GM12878 (cell line): ENCODE results near the gene SLC34A1. TPM values are rescaled to one million over a fixed set of nuclear protein-coding genes. Genes with fewer than 3 reads are reported as not detected.
A peak's percentile ranks its signal among the peaks of the same experiment; 100 is the strongest.

ENCODE experiments used
- BACH1 ChIP-seq: fragments of 450-650 bp; IDR thresholded peaks from 2 replicates; pipeline ENCODE4 v1.6.1; 2017; ENCODE audit warnings: mild to moderate bottlenecking, borderline replicate concordance
- CEBPZ ChIP-seq: fragments of 150-350 bp; IDR thresholded peaks from 2 replicates; pipeline ENCODE4 v1.6.1; 2016; ENCODE audit warnings: low read depth, low read length
- DPF2 ChIP-seq: fragments of 450-650 bp; IDR thresholded peaks from 2 replicates; pipeline ENCODE4 v1.6.1; 2017; ENCODE audit warnings: mild to moderate bottlenecking
- ETV6 ChIP-seq, 2 experiments: fragments of 450-650 bp in 1 of 2; IDR thresholded peaks in 1 of 2; conservative IDR thresholded peaks in 1 of 2; 2 replicates each; pipeline ENCODE4 v1.6.1; 2014; ENCODE audit warnings: antibody characterized with exemption in 1 of 2, borderline replicate concordance in 1 of 2, low read depth in 1 of 2, mild to moderate bottlenecking in 1 of 2, moderate library complexity in 1 of 2
- HDGF ChIP-seq: fragments of 450-650 bp; IDR thresholded peaks from 2 replicates; pipeline ENCODE4 v1.6.1; 2016; ENCODE audit warnings: antibody characterized with exemption
- IKZF2 ChIP-seq, 2 experiments: fragments of 450-650 bp; IDR thresholded peaks; 2 replicates each; pipeline ENCODE4 v1.6.1; 2017; ENCODE audit warnings: mild to moderate bottlenecking in 2 of 2, moderate library complexity in 2 of 2
- JUND ChIP-seq: IDR thresholded peaks from 2 replicates; pipeline ENCODE4 v1.6.1; 2012; ENCODE audit warnings: low read depth, mild to moderate bottlenecking, low read length, improper control_type of control experiment, moderate library complexity
- KAT2A ChIP-seq: conservative IDR thresholded peaks from 2 replicates; pipeline ENCODE4 v1.6.1; 2011; ENCODE audit warnings: low read depth, low read length; ENCODE audit not compliant: control insufficient read depth
- MEF2B ChIP-seq: fragments of 450-650 bp; IDR thresholded peaks from 2 replicates; pipeline ENCODE4 v1.6.1; 2018; ENCODE audit warnings: mild to moderate bottlenecking, moderate library complexity; ENCODE audit not compliant: partially characterized antibody, poor library complexity, severe bottlenecking
- MYB ChIP-seq: fragments of 150-350 bp; IDR thresholded peaks from 2 replicates; pipeline ENCODE4 v1.6.1; 2014; ENCODE audit warnings: mild to moderate bottlenecking, low read depth, low read length, borderline replicate concordance
- NBN ChIP-seq: fragments of 450-650 bp; IDR thresholded peaks from 2 replicates; pipeline ENCODE4 v1.6.1; 2016
- NFIC ChIP-seq: IDR thresholded peaks from 2 replicates; pipeline ENCODE4 v1.6.1; 2012; ENCODE audit warnings: low read depth, mild to moderate bottlenecking, inconsistent platforms, low read length, moderate library complexity
- NFYA ChIP-seq: IDR thresholded peaks from 2 replicates; pipeline ENCODE4 v1.6.1; 2011; ENCODE audit warnings: low read depth, mild to moderate bottlenecking, low read length, improper control_type of control experiment, borderline replicate concordance
- PML ChIP-seq: IDR thresholded peaks from 2 replicates; pipeline ENCODE4 v1.6.1; 2012; ENCODE audit warnings: low read length, inconsistent platforms
- RFX5 ChIP-seq: IDR thresholded peaks from 2 replicates; pipeline ENCODE4 v1.6.1; 2011; ENCODE audit warnings: low read depth, low read length, improper control_type of control experiment
- RUNX3 ChIP-seq: IDR thresholded peaks from 2 replicates; pipeline ENCODE4 v1.6.1; 2012; ENCODE audit warnings: low read length, inconsistent platforms
- TBL1XR1 ChIP-seq: IDR thresholded peaks from 2 replicates; pipeline ENCODE4 v1.6.1; 2012; ENCODE audit warnings: low read depth, low read length, improper control_type of control experiment
- TCF7 ChIP-seq: IDR thresholded peaks from 2 replicates; pipeline ENCODE4 v1.6.1; 2014; ENCODE audit warnings: antibody characterized with exemption, borderline replicate concordance
- YBX1 ChIP-seq: fragments of 450-650 bp; IDR thresholded peaks from 2 replicates; pipeline ENCODE4 v1.6.1; 2016; ENCODE audit warnings: antibody characterized with exemption
- ZNF217 ChIP-seq: fragments of 450-650 bp; IDR thresholded peaks from 2 replicates; pipeline ENCODE4 v1.6.1; 2017; ENCODE audit warnings: antibody characterized with exemption, mild to moderate bottlenecking
- ZZZ3 ChIP-seq: IDR thresholded peaks from 2 replicates; pipeline ENCODE4 v1.6.1; 2011; ENCODE audit warnings: low read depth; ENCODE audit not compliant: control insufficient read depth, insufficient read length
- polyA plus RNA-seq, 11 experiments: library from polyadenylated mRNA; depleted of rRNA in 4 of 11; unstranded in 6 of 11; stranded (reverse) in 5 of 11; fragments of >200 nt; fragmentation: Nextera tagmentation in 4 of 11; fragmentation: Illumina TruSeq in 1 of 11; extraction: Ambion mirVana in 4 of 11; extraction: Trizol in 1 of 11; gene quantifications; 1 replicate in 1 of 11; 2 replicates in 10 of 11; pipeline versions ENCODE4 v1.2.1 to v1.2.3, GENCODE V29; 2011 to 2016; ENCODE audit warnings: inconsistent platforms in 2 of 11, missing spikeins in 2 of 11, low read depth in 1 of 11
- total RNA-seq, 4 experiments: library from RNA; depleted of rRNA in 3 of 4; stranded (reverse); fragments of >200 nt in 3 of 4; fragmentation: Illumina TruSeq in 1 of 4; extraction: Trizol in 1 of 4; gene quantifications; 2 replicates each; pipeline versions ENCODE4 v1.2.1 to v1.2.3, GENCODE V29; 2013 to 2021
- TF ChIP-seq, protein P1 (sequence below): fragments of 450-650 bp; IDR thresholded peaks from 2 replicates; pipeline ENCODE4 v1.6.1; 2018; ENCODE audit warnings: borderline replicate concordance, mild to moderate bottlenecking; ENCODE audit not compliant: partially characterized antibody
- TF ChIP-seq, protein P2 (sequence below): fragments of 150-350 bp; IDR thresholded peaks from 2 replicates; pipeline ENCODE4 v1.6.1; 2014; ENCODE audit warnings: mild to moderate bottlenecking, low read depth, low read length

The SLC34A1 gene
- total and polyA plus RNA-seq, 10 of the 15 experiments (the other 5 are each of a cell fraction or from before 2014, with no cell fraction given), result 0.03 to 0.14 (median 0.09) TPM; not detected in 2

- TF ChIP-seq CEBPZ (peak; percentile 86), MYB (no peak), DPF2 (peak; percentile 87), BACH1 (peak; percentile 69; the same call in 1 of the 2 replicates), KAT2A (no peak), MEF2B (peak; percentile 57), YBX1 (no peak), HDGF (0 out of 2 replicates have a peak, but pooled peaks have one; percentile 48), RFX5 (peak; percentile 43; the same call in 1 of the 2 replicates), PML (no peak), IKZF2 (IDR thresholded peaks at IDR 0.05) (peak; percentile 84 to 89), ZZZ3 (no peak), TBL1XR1 (no peak), ETV6 (conservative IDR thresholded peaks at IDR 0.05 in 1 of 2, IDR thresholded peaks at IDR 0.05 in 1 of 2; ENCODE audit: borderline replicate concordance in 1 of 2, low read depth in 1 of 2) (no peak), NFYA (peak; percentile 54; the same call in 1 of the 2 replicates), JUND (no peak), RUNX3 (no peak), NBN (peak; percentile 72), TCF7 (no peak), ZNF217 (peak; percentile 94), NFIC (no peak)
- TF ChIP-seq, protein P1, sequence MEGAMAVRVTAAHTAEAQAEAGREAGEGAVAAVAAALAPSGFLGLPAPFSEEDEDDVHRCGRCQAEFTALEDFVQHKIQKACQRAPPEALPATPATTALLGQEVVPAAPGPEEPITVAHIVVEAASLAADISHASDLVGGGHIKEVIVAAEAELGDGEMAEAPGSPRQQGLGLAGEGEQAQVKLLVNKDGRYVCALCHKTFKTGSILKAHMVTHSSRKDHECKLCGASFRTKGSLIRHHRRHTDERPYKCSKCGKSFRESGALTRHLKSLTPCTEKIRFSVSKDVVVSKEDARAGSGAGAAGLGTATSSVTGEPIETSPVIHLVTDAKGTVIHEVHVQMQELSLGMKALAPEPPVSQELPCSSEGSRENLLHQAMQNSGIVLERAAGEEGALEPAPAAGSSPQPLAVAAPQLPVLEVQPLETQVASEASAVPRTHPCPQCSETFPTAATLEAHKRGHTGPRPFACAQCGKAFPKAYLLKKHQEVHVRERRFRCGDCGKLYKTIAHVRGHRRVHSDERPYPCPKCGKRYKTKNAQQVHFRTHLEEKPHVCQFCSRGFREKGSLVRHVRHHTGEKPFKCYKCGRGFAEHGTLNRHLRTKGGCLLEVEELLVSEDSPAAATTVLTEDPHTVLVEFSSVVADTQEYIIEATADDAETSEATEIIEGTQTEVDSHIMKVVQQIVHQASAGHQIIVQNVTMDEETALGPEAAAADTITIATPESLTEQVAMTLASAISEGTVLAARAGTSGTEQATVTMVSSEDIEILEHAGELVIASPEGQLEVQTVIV, result peak; percentile 50
- TF ChIP-seq, protein P2, sequence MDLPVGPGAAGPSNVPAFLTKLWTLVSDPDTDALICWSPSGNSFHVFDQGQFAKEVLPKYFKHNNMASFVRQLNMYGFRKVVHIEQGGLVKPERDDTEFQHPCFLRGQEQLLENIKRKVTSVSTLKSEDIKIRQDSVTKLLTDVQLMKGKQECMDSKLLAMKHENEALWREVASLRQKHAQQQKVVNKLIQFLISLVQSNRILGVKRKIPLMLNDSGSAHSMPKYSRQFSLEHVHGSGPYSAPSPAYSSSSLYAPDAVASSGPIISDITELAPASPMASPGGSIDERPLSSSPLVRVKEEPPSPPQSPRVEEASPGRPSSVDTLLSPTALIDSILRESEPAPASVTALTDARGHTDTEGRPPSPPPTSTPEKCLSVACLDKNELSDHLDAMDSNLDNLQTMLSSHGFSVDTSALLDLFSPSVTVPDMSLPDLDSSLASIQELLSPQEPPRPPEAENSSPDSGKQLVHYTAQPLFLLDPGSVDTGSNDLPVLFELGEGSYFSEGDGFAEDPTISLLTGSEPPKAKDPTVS, result no peak
Measured at GRCh38 chr5:177425801-177426565, 41.7 kb downstream of the SLC34A1 start (continued).
